Omental fat pad (tissue), 4 donors: Measurements from ENCODE around the gene CAPN1. TPM values are rescaled to one million over a fixed set of nuclear protein-coding genes. Genes with fewer than 3 reads are reported as not detected.
"Not testable (repeated sequence)": the region's sequence is repeated elsewhere in the genome, so short reads cannot be mapped to it uniquely, and the experiment has no call there.

Experiments used
- ATAC-seq: fragments of 150-250 bp; one replicate; pipeline ENCODE4 v1.9.1; 2016; ENCODE audit warnings: mild to moderate bottlenecking, moderate library complexity; ENCODE audit not compliant: low FRiP score
- DNase-seq: peaks from one replicate; pipeline ENCODE4 v3.0.0-alpha.2; 2019; ENCODE audit warnings: low spot score
- total RNA-seq, 4 donors: library from RNA; depleted of rRNA; stranded (reverse); fragments of >200 nt; gene quantifications; one replicate each; pipeline ENCODE4 v1.1.0, GENCODE V29; 2016
- TF ChIP-seq, protein P1 (sequence below), 3 donors: fragments of 450-650 bp; IDR thresholded peaks; one replicate each; pipeline ENCODE4 v1.5.1; 2016 to 2017; ENCODE audit warnings: antibody characterized with exemption in 3 of 3, mild to moderate bottlenecking in 3 of 3, moderate library complexity in 2 of 3

Gene CAPN1
- total RNA-seq, 4 donors from 2014 or later = 72.8 to 109 (median 92.9) TPM

DNA sequence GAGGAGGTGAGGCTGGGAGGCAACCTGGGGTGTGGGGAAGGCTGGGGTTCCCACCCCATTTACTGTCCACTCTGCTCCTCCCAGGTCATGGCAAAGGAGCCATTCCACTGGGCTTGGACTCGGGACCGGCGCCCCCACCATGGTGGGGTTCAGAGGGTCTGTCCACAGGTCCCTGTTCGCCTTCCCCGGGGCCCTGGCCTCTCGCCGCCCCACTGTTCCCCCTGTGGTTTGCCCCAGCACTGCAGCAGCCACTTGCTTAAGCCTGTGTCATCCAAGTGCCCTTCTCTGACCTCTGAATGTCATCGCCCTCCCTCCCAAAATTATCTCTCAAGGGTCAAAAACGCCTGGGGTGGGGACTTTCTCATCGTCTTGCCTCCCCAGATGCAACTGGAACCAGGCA is 9.1 kb upstream of the CAPN1 start:
- TF ChIP-seq, protein P1, sequence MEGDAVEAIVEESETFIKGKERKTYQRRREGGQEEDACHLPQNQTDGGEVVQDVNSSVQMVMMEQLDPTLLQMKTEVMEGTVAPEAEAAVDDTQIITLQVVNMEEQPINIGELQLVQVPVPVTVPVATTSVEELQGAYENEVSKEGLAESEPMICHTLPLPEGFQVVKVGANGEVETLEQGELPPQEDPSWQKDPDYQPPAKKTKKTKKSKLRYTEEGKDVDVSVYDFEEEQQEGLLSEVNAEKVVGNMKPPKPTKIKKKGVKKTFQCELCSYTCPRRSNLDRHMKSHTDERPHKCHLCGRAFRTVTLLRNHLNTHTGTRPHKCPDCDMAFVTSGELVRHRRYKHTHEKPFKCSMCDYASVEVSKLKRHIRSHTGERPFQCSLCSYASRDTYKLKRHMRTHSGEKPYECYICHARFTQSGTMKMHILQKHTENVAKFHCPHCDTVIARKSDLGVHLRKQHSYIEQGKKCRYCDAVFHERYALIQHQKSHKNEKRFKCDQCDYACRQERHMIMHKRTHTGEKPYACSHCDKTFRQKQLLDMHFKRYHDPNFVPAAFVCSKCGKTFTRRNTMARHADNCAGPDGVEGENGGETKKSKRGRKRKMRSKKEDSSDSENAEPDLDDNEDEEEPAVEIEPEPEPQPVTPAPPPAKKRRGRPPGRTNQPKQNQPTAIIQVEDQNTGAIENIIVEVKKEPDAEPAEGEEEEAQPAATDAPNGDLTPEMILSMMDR (IDR thresholded peaks at IDR 0.05) = no peak
- ATAC-seq = no peak
- no peak for DNase-seq

DNA sequence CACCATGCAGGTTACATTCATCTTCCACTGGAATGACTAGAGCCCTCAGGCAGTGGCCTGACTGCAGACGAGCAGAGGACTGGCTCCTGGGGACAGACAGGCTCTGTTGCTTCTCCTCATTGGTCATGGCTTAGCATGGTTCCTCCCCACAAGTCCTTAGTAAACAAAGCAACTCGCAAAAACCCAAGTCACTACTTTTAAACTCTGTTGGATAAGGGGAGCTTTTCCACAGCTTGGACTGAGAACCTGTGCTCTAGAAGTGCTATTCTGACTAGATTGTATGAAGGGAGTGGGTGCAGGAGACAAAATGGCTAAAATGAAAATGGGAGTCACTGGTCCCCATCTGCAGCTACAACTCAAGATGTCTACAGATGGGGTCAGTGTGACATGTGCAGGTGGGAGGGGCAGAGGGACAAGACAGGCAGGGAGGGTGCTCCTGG is 7.1 kb upstream of the CAPN1 start:
- DNase-seq = not testable (repeated sequence)

DNA sequence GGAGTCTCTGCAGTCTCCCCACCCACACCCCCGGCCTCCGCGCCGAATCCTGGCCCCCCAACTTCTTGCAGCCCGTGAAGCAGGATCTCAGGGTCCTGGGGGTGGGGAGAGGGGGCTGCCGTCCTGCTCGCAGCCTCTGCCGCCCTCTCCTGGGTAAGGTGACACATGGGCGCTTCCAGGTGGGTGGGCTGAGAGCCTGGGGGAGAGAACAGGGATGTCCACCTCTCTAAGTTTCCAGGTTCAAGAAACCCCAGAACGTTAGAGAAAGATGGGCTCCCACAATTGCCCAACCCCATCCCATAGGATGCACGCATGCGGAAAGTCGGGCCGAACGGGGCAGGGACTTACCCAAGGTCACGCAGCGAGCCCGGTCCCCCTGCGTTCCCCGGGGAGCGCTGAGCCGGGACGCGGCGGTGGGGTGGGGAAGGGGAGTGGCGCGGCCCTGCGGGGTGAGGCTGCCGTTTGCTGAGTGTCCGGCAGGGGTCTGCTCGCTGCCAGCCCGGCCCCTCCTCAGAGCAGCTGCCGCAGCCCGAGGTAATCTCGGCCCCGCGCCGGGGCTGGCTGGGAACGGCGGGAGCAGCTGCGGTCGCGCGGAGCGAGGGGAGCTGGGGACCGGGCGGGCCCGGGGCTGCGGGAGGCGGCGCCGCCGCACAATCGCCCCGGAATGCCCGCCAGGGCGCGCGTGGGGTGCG is 705 bp upstream of the CAPN1 start:
- DNase-seq (no peak), ATAC-seq (peak; percentile 79)
- TF ChIP-seq, protein P1 (IDR thresholded peaks at IDR 0.05) = peak in 1 of 3 donors; percentile 5

More for the DNA sequence above, 7.1 kb upstream of the CAPN1 start:
- ATAC-seq = not testable (repeated sequence)

DNA sequence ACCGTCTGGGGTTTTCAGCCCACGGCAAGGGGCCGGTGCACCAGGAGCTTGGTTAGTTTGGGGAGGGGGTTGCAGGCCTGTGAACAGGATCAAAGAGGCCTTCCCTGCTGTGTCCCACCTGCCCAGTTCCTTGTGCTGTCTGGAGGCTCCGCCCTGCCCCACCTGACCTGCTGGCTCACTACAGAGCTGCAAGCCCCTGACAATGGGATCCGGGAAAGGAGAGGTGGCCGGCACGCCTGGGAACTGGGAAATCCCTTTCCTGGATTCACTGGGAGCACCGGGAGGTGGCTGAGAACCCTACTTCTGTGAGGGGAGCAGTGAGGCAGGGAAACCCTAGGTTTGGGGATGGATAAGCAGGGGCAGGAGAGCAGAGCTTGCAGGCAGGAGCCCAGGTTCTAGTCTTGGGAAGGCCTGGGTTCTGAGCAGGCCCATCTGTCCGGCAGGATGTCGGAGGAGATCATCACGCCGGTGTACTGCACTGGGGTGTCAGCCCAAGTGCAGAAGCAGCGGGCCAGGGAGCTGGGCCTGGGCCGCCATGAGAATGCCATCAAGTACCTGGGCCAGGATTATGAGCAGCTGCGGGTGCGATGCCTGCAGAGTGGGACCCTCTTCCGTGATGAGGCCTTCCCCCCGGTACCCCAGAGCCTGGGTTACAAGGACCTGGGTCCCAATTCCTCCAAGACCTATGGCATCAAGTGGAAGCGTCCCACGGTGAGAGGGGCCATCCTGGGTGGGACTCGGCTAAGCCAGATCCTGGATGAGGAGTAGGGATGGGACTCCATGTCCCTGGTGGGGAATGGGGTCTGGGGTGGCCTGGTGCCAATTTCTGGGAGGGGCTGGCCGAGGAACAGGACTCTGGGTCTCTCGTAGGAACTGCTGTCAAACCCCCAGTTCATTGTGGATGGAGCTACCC is 786 bp downstream of the CAPN1 start:
- DNase-seq = no peak
- TF ChIP-seq, protein P1 (IDR thresholded peaks at IDR 0.05) = no peak
- peak; percentile 61 for ATAC-seq

- no peak for ATAC-seq
- DNase-seq = no peak
- TF ChIP-seq, protein P1 (IDR thresholded peaks at IDR 0.05) = no peak
Measured at GRCh38 chr11:65183201-65183891, 1.6 kb downstream of the CAPN1 start.

DNA sequence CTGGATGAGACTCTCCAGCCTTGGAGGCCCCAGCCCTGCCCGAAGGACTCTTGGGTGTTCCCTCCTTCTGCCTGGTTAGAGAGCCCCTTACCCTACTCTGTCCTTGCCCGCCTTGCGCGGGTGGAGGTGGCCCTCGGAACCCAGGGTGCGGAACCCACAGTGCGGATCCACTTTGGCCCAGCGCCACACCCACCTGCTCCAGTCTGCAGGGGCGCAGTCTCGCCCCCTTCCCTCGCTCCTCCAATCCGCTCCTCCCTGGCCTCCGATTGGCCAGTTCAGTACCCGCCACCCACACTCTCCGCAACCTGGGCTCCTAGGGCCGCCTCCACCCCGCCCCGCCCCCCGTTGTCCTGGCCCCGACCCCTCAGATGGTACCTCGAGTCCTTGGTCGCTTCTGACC is 2.4 kb downstream of the CAPN1 start:
- no peak for ATAC-seq
- no peak for DNase-seq
- TF ChIP-seq, protein P1 (IDR thresholded peaks at IDR 0.05) = no peak

DNA sequence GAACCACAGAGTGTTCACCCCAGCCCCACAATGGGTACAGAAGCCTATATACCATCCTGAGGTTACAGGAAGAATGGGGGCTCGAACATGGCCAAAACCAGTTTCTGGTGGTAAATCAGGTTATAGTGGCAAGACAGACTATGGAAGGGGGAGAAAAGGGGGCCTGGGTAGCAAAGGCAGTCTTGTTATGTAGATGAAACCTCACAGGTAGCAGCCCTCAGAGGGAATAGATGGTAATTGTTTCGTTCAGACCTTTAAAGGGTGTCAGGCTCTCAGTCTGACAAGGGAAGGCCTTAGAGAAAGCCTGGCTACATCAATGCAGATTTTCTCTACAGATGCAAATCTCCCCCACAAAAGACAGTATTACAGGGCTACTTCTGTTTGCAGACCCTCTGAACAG is 3.4 kb downstream of the CAPN1 start:
- ATAC-seq (no peak), DNase-seq (no peak)
- TF ChIP-seq, protein P1 (IDR thresholded peaks at IDR 0.05) = no peak
